T-cell (primary cell): ENCODE data around the gene GRIN2A. TPM values are rescaled to one million over a fixed set of nuclear protein-coding genes. Genes with fewer than 3 reads are reported as not detected.

Source experiments
- ATAC-seq, 4 experiments: fragments of 200-7000 bp in 3 of 4; fragments of 150-1000 bp in 1 of 4; cut with Tn5 transposase; replicated peaks in 1 of 4; 1 replicate in 3 of 4; 2 replicates in 1 of 4; pipeline ENCODE4 v1.10.0; 2021; ENCODE audit warnings: moderate library complexity in 3 of 4, mild to moderate bottlenecking in 2 of 4, moderate number of reproducible peaks in 1 of 4
- CTCF ChIA-PET, 2 donors: fragments of 300-600 bp; sonication (Branson Sonifier 250); formaldehyde crosslinking; loops; one replicate each; lab custom pipeline; 2022; ENCODE audit warnings: antibody characterized with exemption in 2 of 2; lab: Charles Lee
- POLR2A ChIA-PET, 2 donors: fragments of 300-600 bp; sonication (Branson Sonifier 250); formaldehyde crosslinking; loops; one replicate each; lab custom pipeline; 2022; ENCODE audit warnings: antibody characterized with exemption in 2 of 2; lab: Charles Lee
- DNase-seq, 35 experiments: peaks; one replicate each; pipeline versions ENCODE4 v3.0.0 to v3.0.0-alpha.2; 2013 to 2023
- H3K27ac ChIP-seq: one replicate; pipeline ENCODE4 v1.5.1; 2013; ENCODE audit warnings: low read length
- H3K27me3 ChIP-seq, 2 experiments: replicated peaks in 1 of 2; 1 replicate in 1 of 2; 2 replicates in 1 of 2; pipeline versions ENCODE4 v1.6.1 to v1.7.0; 2013; ENCODE audit warnings: low read length in 1 of 2, mixed read lengths in 1 of 2; ENCODE audit not compliant: control insufficient read depth in 2 of 2, insufficient read depth in 2 of 2; ENCODE audit errors: extremely low read depth in 1 of 2
- H3K36me3 ChIP-seq, 2 donors: 1 replicate in 1 of 2; 2 replicates in 1 of 2; pipeline versions ENCODE4 v1.6.1 to v1.7.0; 2013; ENCODE audit warnings: low read length in 1 of 2; ENCODE audit not compliant: control insufficient read depth in 2 of 2, insufficient read depth in 1 of 2; ENCODE audit errors: extremely low read depth in 1 of 2
- H3K4me1 ChIP-seq, 2 experiments: 1 replicate in 1 of 2; 2 replicates in 1 of 2; pipeline versions ENCODE4 v1.6.1 to v1.7.0; 2013; ENCODE audit warnings: low read length in 2 of 2, mixed read lengths in 1 of 2; ENCODE audit not compliant: insufficient read depth in 2 of 2, control insufficient read depth in 1 of 2; ENCODE audit errors: extremely low read depth in 1 of 2
- H3K4me3 ChIP-seq, 2 donors: 1 replicate in 1 of 2; 2 replicates in 1 of 2; pipeline versions ENCODE4 v1.5.1 to v1.7.0; 2013; ENCODE audit warnings: mild to moderate bottlenecking in 2 of 2, low read length in 1 of 2, moderate library complexity in 1 of 2; ENCODE audit not compliant: control insufficient read depth in 1 of 2; ENCODE audit errors: extremely low read depth in 1 of 2
- H3K9me3 ChIP-seq: 2 replicates; pipeline ENCODE4 v1.7.0; 2013
- H3K27ac Mint-ChIP-seq, 2 donors: one replicate each; pipeline ENCODE4 v1.8.0; 2020 to 2021; ENCODE audit warnings: mild to moderate bottlenecking in 2 of 2, mixed read lengths in 2 of 2
- H3K27me3 Mint-ChIP-seq, 2 donors: one replicate each; pipeline ENCODE4 v1.8.0; 2021 to 2022; ENCODE audit warnings: mixed read lengths in 2 of 2
- H3K36me3 Mint-ChIP-seq: one replicate; pipeline ENCODE4 v1.8.0; 2021; ENCODE audit warnings: mixed read lengths
- H3K4me1 Mint-ChIP-seq, 3 donors: one replicate each; pipeline ENCODE4 v1.8.0; 2020 to 2022; ENCODE audit warnings: mixed read lengths in 3 of 3, mild to moderate bottlenecking in 1 of 3
- H3K4me3 Mint-ChIP-seq, 3 donors: one replicate each; pipeline ENCODE4 v1.8.0; 2020 to 2022; ENCODE audit warnings: mild to moderate bottlenecking in 3 of 3, mixed read lengths in 3 of 3, moderate library complexity in 3 of 3
- H3K9me3 Mint-ChIP-seq, 3 donors: one replicate each; pipeline ENCODE4 v1.8.0; 2020 to 2022; ENCODE audit warnings: mixed read lengths in 3 of 3
- WGBS: methylation state at CpG from one replicate; pipeline ENCODE4 v1.1.5; 2013; ENCODE audit warnings: missing lambda C conversion rate; ENCODE audit not compliant: insufficient coverage; 5-methylcytosine and 5-hydroxymethylcytosine counted together
- total RNA-seq, 35 experiments: library from RNA in 6 of 35; stranded (reverse) in 6 of 35; fragments of 120-200 nt in 1 of 35; gene quantifications; one replicate each; pipeline versions ENCODE4 v1.2.1 to v1.2.4 and lab custom pipeline; 2013 to 2026

The GRIN2A gene
- total RNA-seq, 5 donors from 2014 or later (not counting 1 experiment from before 2014, with no cell fraction given) = 0.03 TPM; not detected in 4

DNA sequence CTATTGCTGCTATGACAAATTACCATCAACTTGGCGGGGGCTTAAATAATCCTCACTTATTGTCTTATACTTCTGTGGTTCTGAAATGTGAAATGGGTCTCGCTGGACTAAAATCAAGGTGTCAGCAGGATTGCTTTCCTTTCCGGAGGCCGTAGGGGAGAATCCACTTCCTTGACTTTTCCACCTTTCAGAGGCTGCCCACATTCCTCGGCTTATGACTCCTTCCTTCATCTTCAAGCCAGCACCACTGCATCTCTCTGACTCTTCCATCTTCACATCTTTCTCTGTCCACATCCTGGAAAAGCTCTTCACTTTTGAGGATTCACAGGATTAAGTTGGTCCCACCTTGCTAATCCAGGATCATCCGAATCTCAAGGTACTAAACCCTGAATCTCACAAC, 217.8 kb downstream of the GRIN2A start:
- Mint-ChIP-seq H3K9me3 (peaks cover 6 to 10% (median 8%) of the 10 kb centered on the region in 3 donors), H3K4me1 (no peaks in the 10 kb centered on the region), H3K4me3 (no peak overlapping the region), H3K36me3 (no peaks in the 10 kb centered on the region), H3K27ac (no peak overlapping the region), H3K27me3 (peaks cover 0 to 1% of the 10 kb centered on the region in 2 donors)
- peaks cover 0 to 3% of the 10 kb centered on the region in 2 experiments for H3K27me3 ChIP-seq
- H3K4me3 ChIP-seq = no peak overlapping the region
- DNase-seq = no peak
- no peaks in the 10 kb centered on the region for H3K36me3 ChIP-seq
- CTCF ChIA-PET = no interaction called here
- POLR2A ChIA-PET = no interaction called here
- 88% methylated on average over 4 of the region's 6 CpGs for WGBS
- H3K27ac ChIP-seq = no peak overlapping the region
- no peaks in the 10 kb centered on the region for H3K9me3 ChIP-seq
- ATAC-seq = no peak
- H3K4me1 ChIP-seq = no peaks in the 10 kb centered on the region

DNA sequence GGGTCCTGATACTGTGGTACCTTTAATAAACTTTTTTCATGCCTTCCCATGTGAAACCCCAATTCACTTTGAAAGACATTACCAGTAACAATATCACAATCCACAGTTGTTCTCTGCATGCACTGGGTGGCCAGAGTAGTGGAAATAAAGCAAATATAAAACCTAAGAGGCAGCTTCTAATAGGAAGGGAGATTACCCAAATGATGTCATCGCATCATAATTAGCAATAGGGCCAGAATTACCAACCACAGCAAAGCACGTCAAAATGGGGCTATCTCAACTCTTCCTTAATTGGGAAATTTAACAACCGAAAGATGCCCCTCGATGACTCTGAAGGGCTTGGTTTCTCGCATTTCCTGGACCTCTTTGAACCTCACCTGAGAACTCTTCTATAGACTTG, 224.8 kb downstream of the GRIN2A start:
- Histone ChIP-seq H3K27me3 (peaks cover 0 to 3% of the 10 kb centered on the region in 2 experiments), H3K4me1 (no peaks in the 10 kb centered on the region), H3K9me3 (no peaks in the 10 kb centered on the region), H3K4me3 (no peak overlapping the region), H3K36me3 (no peaks in the 10 kb centered on the region), H3K27ac (no peak overlapping the region)
- Mint-ChIP-seq H3K27ac (no peak overlapping the region), H3K4me3 (no peak overlapping the region), H3K9me3 (peaks cover 0 to 11% (median 2%) of the 10 kb centered on the region in 3 donors), H3K4me1 (no peaks in the 10 kb centered on the region), H3K36me3 (no peaks in the 10 kb centered on the region), H3K27me3 (no peaks in the 10 kb centered on the region)
- POLR2A ChIA-PET = no interaction called here
- no peak for DNase-seq
- CTCF ChIA-PET = no interaction called here
- 79% methylated on average over 3 of the region's 5 CpGs for WGBS
- ATAC-seq = no peak

DNA sequence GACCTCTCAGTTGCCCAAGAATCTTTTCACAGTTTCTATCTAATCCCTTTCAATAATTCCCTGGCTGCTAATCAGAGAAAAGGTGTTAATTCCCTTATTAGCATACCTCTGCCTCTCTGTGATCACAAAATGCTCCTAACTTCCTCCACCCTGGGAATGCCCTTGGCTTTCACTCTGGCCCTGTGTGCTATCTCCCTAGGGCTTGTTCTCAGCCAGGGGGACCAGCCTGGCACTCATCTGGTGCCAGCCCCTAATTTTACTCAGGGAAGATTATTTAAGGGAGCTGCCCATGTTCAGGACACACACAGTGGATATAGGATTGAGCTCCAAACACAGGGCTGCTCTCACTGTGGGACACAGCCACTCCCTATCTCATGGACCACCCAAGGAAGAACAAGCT, 225.2 kb downstream of the GRIN2A start:
- no peak overlapping the region for H3K4me3 ChIP-seq
- POLR2A ChIA-PET = no interaction called here

DNA sequence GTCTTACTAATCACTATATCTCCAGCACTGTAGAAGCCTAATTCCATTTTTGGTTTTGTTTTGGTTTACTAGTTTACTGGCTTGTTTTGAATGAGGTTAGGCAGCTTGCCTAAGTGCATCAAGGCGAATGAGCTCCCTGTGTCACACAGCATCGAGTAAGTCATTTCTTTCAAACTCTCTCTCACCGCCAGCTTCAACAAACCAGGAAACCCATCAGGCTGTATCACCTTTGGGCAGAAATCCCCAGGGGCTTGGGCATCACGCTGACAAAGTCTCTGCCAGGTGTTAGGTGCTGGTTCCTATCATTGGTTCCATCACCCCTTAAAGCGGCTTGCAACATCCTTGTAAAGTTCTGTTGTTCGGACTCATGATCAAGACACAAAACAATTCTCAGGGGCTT, 226.6 kb downstream of the GRIN2A start:
- Histone ChIP-seq H3K36me3 (no peaks in the 10 kb centered on the region), H3K4me3 (no peak overlapping the region), H3K27ac (no peak overlapping the region), H3K4me1 (no peaks in the 10 kb centered on the region), H3K27me3 (peaks cover 0 to 5% of the 10 kb centered on the region in 2 experiments), H3K9me3 (no peaks in the 10 kb centered on the region)
- no peak for DNase-seq
- no peak for ATAC-seq
- CTCF ChIA-PET = no interaction called here
- Mint-ChIP-seq H3K27ac (no peak overlapping the region), H3K4me1 (no peaks in the 10 kb centered on the region), H3K27me3 (no peaks in the 10 kb centered on the region), H3K4me3 (no peak overlapping the region), H3K9me3 (peaks cover 0 to 11% (median 0%) of the 10 kb centered on the region in 3 donors), H3K36me3 (no peaks in the 10 kb centered on the region)
- POLR2A ChIA-PET = no interaction called here
- WGBS = 65% methylated on average over 5 of the region's 6 CpGs

More for the DNA sequence above, 225.2 kb downstream of the GRIN2A start:
- no peak for DNase-seq
- H3K36me3 ChIP-seq = no peaks in the 10 kb centered on the region
- Mint-ChIP-seq H3K27ac (no peak overlapping the region), H3K4me1 (no peaks in the 10 kb centered on the region), H3K36me3 (no peaks in the 10 kb centered on the region), H3K4me3 (no peak overlapping the region), H3K9me3 (peaks cover 0 to 11% (median 2%) of the 10 kb centered on the region in 3 donors), H3K27me3 (no peaks in the 10 kb centered on the region)
- ATAC-seq = no peak
- no peaks in the 10 kb centered on the region for H3K9me3 ChIP-seq
- H3K27me3 ChIP-seq = peaks cover 0 to 5% of the 10 kb centered on the region in 2 experiments
- CTCF ChIA-PET = no interaction called here
- no peaks in the 10 kb centered on the region for H3K4me1 ChIP-seq
- no peak overlapping the region for H3K27ac ChIP-seq

DNA sequence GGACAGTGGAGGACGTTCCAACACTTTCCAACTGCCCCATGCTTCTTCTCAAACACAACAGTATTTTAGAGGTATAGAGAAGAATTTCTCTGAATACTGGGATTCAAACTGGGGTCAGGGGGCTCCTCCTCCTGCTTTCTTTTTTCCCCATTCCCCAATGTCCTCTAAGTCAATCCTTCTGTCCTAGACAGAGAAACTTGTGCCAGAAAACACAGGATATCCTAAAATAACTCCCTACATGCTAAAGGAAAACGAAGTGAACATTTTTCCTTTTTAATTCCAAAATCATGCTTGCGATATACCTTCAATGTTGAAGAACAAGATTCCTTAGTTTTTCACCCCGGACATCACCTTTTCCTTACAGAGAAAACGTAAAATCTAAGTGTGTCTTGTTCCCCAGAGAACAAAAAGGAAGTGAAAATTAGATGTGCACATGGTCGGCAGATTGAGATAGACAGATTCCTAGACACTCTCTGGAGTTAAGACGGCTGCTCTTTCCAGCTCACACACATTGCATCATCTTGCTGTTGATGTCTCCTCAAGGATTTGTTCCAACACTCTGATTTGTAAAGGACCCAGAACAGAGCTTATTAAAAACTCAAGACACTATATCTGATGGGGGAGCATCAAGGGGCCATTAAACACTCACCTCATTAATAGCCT, 228.2 kb downstream of the GRIN2A start:
- no peaks in the 10 kb centered on the region for H3K36me3 Mint-ChIP-seq
- Histone ChIP-seq H3K27ac (no peak overlapping the region), H3K4me3 (no peak overlapping the region), H3K9me3 (no peaks in the 10 kb centered on the region), H3K4me1 (no peaks in the 10 kb centered on the region), H3K27me3 (peaks cover 0 to 2% of the 10 kb centered on the region in 2 experiments), H3K36me3 (no peaks in the 10 kb centered on the region)
- WGBS = 20% methylated on average over 1 of the region's 7 CpGs
- CTCF ChIA-PET = no interaction called here
- H3K9me3 Mint-ChIP-seq = peaks cover 0 to 19% (median 0%) of the 10 kb centered on the region in 3 donors
- ATAC-seq (no peak), DNase-seq (no peak)
- POLR2A ChIA-PET = no interaction called here
- no peak overlapping the region for H3K4me3 Mint-ChIP-seq
- H3K4me1 Mint-ChIP-seq = no peaks in the 10 kb centered on the region
- H3K27me3 Mint-ChIP-seq = peaks cover 0 to 3% of the 10 kb centered on the region in 2 donors
- H3K27ac Mint-ChIP-seq = no peak overlapping the region

DNA sequence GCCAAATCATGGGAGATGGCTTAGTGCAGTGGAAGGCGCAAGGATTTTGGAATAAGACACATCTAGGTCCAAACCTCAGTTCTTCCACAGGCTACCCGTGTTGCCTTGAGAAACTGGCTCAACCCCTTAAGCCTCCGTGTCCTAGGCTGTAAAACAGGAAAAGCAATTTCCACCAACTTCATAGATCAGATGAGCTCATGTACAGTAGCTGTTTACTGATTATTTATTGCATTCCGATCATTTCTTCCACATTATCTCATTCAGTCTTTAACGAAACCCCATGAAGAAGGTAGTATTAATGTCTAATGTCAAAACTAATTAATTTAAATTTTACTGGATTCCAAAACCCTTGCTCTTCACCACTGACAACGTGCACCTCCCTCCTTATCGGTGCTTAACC, 231.6 kb downstream of the GRIN2A start:
- Histone ChIP-seq H3K9me3 (no peaks in the 10 kb centered on the region), H3K27me3 (peaks cover 0 to 7% of the 10 kb centered on the region in 2 experiments), H3K4me3 (no peak overlapping the region), H3K27ac (no peak overlapping the region), H3K36me3 (no peaks in the 10 kb centered on the region), H3K4me1 (no peaks in the 10 kb centered on the region)
- Mint-ChIP-seq H3K36me3 (no peaks in the 10 kb centered on the region), H3K9me3 (peaks cover 0 to 20% (median 4%) of the 10 kb centered on the region in 3 donors), H3K4me1 (no peaks in the 10 kb centered on the region), H3K27ac (no peak overlapping the region), H3K27me3 (peaks cover 0 to 3% of the 10 kb centered on the region in 2 donors), H3K4me3 (no peak overlapping the region)
- DNase-seq (no peak), ATAC-seq (no peak)
- ChIA-PET CTCF (no interaction called here), POLR2A (no interaction called here)
- WGBS = 87% methylated on average over 3 of the region's 7 CpGs
